Activated CD8-positive, alpha-beta memory T cell treated with anti-CD3 and anti-CD28 coated beads for 36 hours (primary cell): ENCODE measurements around the gene MAN1B1. TPM values are rescaled to one million over a fixed set of nuclear protein-coding genes. Genes with fewer than 3 reads are reported as not detected.
"Not testable (repeated sequence)": the region's sequence is repeated elsewhere in the genome, so short reads cannot be mapped to it uniquely, and the experiment has no call there.

Experiments used
- CTCF ChIA-PET: fragments of 350-600 bp; sonication (Branson Sonifier 250); formaldehyde crosslinking; loops from one replicate; lab custom pipeline; 2021; ENCODE audit warnings: antibody characterized with exemption; lab: Charles Lee
- POLR2A ChIA-PET: fragments of 350-600 bp; sonication (Branson Sonifier 250); formaldehyde crosslinking; loops from one replicate; lab custom pipeline; 2021; ENCODE audit warnings: antibody characterized with exemption; lab: Charles Lee
- total RNA-seq, 2 experiments: library from RNA; stranded (reverse); gene quantifications; one replicate each; pipeline ENCODE4 v1.2.3, GENCODE V29; 2021

The MAN1B1 gene
- total RNA-seq, 2 experiments from 2014 or later = 30.0 to 34.1 TPM

DNA sequence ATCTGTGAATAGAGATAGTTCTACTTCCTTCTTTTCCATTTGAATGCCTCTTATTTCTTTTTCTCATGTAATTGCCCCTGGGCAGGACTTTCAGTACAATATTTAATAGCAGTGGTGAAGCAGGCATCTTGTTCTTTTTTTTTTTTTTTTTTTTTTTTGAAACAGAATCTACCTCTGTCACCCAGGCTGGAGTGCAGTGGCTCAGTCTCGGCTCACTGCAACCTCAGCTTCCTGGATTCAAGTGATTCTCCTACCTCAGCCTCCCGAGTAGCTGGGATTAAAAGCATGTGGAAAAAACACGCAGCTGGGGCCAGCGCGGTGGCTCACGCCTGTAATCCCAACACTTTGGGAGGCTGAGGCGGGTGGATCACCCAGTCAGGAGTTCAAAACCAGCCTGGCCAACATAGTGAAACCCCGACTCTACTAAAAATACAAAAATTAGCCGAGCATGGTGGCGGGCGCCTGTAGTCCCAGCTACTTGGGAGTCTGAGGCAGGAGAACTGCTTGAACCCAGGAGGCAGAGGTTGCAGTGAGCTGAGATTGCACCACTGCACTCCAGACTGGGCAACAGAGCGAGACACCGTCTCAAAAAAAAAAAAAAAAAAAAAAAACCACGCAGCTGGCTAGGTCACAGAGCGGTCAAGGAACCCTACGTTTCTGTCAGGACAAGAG is 36.1 kb downstream of the MAN1B1 start:
- CTCF ChIA-PET = interaction anchor here (0.7 to 1.3 kb wide), 4 partner anchors 27 to 721 kb away, joined by 3 to 7 read pairs (median 4); partner anchors contain the start of gene RNF224

GRCh38 chr9:137123468-137123837 is 36.7 kb downstream of the MAN1B1 start:
- ChIA-PET CTCF (interaction anchor here (0.7 to 1.9 kb wide), 3 partner anchors 28 to 113 kb away, joined by 4 to 10 read pairs (median 7); no protein-coding TSS in a partner anchor), POLR2A (no interaction called here)

More for the DNA sequence above, 36.1 kb downstream of the MAN1B1 start:
- POLR2A ChIA-PET = not testable (repeated sequence)

- CTCF ChIA-PET = interaction anchor here (0.7 to 1.9 kb wide), 3 partner anchors 99 to 112 kb away, joined by 4 to 10 read pairs (median 5); no protein-coding TSS in a partner anchor
- POLR2A ChIA-PET = not testable (repeated sequence)
Measured at GRCh38 chr9:137123952-137124462, 37.2 kb downstream of the MAN1B1 start.

DNA sequence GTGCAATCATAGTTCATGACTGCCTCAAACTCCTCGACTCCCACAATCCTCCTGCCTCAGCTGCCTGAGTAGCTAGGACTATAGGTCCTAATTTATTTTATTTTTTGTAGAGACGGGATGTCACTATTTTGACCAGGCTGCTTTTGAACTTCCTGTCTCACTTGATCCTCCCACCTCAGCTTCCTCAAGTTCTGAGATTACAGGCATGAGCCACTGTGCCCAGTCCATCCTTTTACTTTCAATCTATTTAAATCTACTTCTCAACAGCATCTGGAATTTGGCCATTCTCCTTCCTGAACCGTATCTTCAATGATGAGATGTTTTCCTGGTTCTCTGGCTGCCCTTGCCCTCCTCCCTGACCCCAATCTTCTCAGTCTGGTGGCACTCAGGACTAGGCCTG is 40.0 kb downstream of the MAN1B1 start:
- CTCF ChIA-PET = interaction anchor here (0.7 to 2.2 kb wide), 4 partner anchors 9 to 110 kb away, joined by 3 to 10 read pairs (median 5); partner anchors contain the start of gene RNF224

DNA sequence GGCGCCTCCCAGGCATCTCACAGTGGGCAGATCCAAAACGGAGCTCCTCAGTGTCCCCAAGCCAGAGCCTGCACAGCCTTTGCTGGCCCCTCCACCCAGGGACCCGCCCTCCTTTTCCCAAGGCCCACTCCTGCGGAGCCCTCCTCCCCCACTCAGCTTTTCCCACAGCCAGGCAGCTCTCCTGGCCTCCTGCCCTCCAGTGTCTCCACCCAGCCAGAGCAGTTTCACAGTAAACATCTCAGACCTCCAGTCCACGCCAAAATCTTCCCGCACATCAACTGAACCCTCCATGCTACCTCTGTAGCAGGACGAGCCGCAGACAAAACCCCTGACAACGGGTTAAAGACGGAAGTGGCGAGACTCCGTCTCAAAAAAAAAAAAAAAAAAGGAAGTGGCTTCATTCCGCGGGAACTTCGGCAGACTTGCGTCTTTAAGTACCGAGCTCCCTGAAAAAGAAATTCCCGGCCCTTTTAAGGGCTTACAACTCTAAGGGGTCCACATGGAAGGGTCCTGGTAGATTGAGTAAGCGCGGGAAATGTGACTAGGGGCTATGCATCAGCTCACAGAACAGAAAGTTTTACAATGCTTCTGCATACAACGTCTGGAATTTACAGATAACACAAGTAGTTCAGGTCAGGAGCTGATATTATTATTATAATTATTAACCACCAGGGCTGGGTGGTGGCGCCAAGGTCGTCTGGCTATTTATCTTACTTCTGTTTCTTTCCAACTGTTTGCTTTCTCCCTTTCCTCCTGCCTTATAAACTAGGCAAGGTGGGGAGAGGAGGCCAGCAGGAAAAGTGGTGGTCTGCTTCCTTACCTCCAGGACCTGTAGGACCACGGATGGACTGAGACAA is 40.7 kb downstream of the MAN1B1 start:
- CTCF ChIA-PET = interaction anchor here (0.6 to 2.2 kb wide), 7 partner anchors 9 to 308 kb away, joined by 3 to 10 read pairs (median 3); partner anchors contain the start of genes NRARP and RNF224
- POLR2A ChIA-PET = interaction anchor here (0.7 to 1.0 kb wide), 3 partner anchors 41 to 113 kb away, joined by 3 to 9 read pairs (median 5); partner anchors contain the start of genes TPRN and TUBB4B

More for the DNA sequence above, 40.0 kb downstream of the MAN1B1 start:
- POLR2A ChIA-PET = interaction anchor here (1.0 kb wide), 1 partner anchor 114 kb away, joined by 3 read pairs; the partner anchor contains the start of gene TUBB4B

DNA sequence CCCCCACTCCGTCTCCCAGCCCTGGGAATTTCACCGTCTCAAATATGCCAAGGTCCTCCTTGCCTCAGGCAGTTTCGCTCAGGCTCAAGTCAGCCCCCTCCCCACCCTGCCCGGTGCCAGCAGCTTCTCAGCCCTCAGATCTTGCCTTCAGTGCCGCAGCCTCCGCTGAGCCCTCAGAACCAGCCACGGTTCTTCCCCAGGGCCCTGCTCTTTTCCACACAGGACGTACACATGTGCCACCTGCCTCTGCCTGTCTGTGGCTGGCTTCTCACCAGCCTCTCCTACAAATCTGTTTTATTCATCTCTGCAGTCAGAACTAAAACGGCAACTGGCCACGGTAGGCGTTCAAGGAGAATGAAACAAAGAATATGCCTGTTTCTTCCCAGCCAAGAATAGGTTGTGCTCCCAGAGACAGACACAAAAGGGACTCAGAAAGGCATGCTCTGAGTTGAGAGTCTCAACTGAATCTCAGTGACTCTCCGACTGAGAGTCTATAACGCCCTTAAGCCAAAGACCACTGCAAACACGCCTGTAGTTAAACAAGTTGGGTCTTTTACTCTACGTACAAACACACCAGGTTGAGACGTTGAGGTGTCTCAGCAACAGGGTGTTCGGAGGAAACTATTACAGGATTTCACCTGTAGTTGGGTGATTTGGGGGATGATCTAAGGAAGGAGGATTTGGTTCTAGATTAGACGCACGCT is 41.5 kb downstream of the MAN1B1 start:
- ChIA-PET POLR2A (interaction anchor here (0.7 kb wide), 2 partner anchors 42 to 72 kb away, joined by 5 to 9 read pairs; partner anchors contain the start of gene TPRN), CTCF (interaction anchor here (0.6 to 1.8 kb wide), 4 partner anchors 108 to 308 kb away, joined by 3 to 7 read pairs (median 3); partner anchors contain the start of gene NRARP)

- POLR2A ChIA-PET = interaction anchor here (0.5 to 2.6 kb wide), 8 partner anchors 15 to 428 kb away, joined by 3 to 19 read pairs (median 4); partner anchors contain the start of genes ANAPC2, DPP7, SSNA1 and TUBB4B
Measured at GRCh38 chr9:137128862-137129455, 42.2 kb downstream of the MAN1B1 start.

GRCh38 chr9:137129456-137130175 is 42.8 kb downstream of the MAN1B1 start:
- ChIA-PET CTCF (interaction anchor here (0.7 to 2.4 kb wide), 13 partner anchors 14 to 294 kb away, joined by 3 to 7 read pairs (median 4); partner anchors contain the start of genes EXD3, NOXA1 and RNF224), POLR2A (interaction anchor here (0.5 to 2.6 kb wide), 11 partner anchors 16 to 429 kb away, joined by 3 to 19 read pairs (median 4); partner anchors contain the start of genes AJM1, ANAPC2, DPP7 and SSNA1)

More at GRCh38 chr9:137128862-137129455, 42.2 kb downstream of the MAN1B1 start:
- CTCF ChIA-PET = interaction anchor here (0.9 to 2.4 kb wide), 9 partner anchors 20 to 295 kb away, joined by 3 to 7 read pairs (median 4); partner anchors contain the start of genes EXD3, NOXA1 and RNF224

DNA sequence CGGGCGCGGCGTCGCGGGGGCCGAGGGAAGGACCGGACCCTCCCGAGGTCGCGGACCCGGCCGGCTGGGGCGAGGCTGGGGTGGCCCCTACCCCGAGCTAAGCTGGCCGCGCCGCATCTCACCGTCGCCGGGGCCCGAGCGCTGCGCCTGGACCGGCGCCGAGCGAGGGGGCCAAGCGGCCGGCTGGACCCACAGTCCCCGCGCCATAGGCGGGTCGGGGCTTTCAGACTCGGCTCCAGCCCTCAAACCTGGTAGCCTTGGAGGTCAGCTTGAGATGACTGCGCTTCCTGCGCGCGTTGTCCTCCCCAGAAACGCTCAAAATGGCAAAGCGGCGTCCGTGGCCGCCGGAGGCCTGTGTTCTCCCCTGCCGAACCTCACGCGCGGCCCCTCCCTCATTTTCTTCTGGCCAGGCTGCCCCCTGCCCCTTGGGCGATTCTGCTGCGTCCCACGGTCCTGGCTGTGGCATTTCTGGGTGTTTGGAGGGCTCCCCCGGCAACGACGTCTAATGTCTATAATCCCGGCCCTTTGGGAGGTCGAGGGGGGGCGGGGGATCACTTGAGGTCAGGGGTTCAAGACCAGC is 43.5 kb downstream of the MAN1B1 start:
- ChIA-PET CTCF (interaction anchor here (0.7 to 2.4 kb wide), 12 partner anchors 15 to 106 kb away, joined by 3 to 7 read pairs (median 4); partner anchors contain the start of gene RNF224), POLR2A (interaction anchor here (0.7 to 2.6 kb wide), 9 partner anchors 16 to 288 kb away, joined by 3 to 19 read pairs (median 4); partner anchors contain the start of genes AJM1, ANAPC2, DPP7 and SSNA1)

- POLR2A ChIA-PET = no interaction called here
- CTCF ChIA-PET = interaction anchor here (1.2 kb wide), 1 partner anchor 9 kb away, joined by 5 read pairs; no protein-coding TSS in a partner anchor
Measured at GRCh38 chr9:137134191-137134590, 47.4 kb downstream of the MAN1B1 start.

GRCh38 chr9:137135154-137135553 is 48.4 kb downstream of the MAN1B1 start:
- CTCF ChIA-PET = interaction anchor here (1.2 kb wide), 1 partner anchor 8 kb away, joined by 5 read pairs; no protein-coding TSS in a partner anchor
- POLR2A ChIA-PET = not testable (repeated sequence)

- ChIA-PET CTCF (interaction anchor here (1.3 kb wide), 1 partner anchor 100 kb away, joined by 3 read pairs; no protein-coding TSS in a partner anchor), POLR2A (no interaction called here)
Measured at GRCh38 chr9:137136261-137136880, 49.6 kb downstream of the MAN1B1 start.

DNA sequence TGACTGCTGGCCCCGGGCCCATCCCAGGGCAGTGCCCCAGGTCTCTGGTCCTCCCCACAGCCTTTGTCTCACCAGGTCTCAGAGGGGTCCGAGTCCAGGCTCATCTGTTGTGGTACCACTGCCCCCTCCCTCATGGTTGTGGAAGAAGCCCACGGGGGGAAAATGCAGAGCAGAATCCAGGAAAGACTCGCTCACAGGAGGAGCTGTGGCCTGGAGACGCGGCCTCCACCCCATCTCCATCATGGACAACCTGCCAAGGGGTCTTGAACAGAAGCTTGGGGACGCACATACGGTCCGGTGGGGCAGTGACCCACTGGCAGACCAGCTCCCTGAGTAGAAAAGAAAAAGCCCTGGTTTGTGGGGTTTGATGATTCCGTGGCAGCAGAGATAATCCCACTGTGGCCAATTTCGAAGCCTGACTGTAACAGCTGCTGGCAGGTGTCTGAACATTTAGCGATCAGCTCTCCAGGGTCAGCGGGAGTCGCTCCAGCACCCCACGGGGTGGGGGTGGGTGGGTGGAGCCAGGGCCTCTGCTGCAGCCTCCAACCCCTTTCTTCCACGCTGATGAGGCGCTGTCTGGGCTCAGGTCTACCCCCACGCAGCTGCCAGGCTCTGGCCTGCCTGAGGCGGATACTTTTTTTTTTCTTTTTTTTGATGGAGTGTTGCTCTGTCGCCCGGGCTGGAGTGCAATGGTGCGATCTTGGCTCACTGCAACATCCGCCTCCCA is 50.3 kb downstream of the MAN1B1 start:
- CTCF ChIA-PET = interaction anchor here (1.3 kb wide), 1 partner anchor 100 kb away, joined by 3 read pairs; no protein-coding TSS in a partner anchor
- POLR2A ChIA-PET = no interaction called here

DNA sequence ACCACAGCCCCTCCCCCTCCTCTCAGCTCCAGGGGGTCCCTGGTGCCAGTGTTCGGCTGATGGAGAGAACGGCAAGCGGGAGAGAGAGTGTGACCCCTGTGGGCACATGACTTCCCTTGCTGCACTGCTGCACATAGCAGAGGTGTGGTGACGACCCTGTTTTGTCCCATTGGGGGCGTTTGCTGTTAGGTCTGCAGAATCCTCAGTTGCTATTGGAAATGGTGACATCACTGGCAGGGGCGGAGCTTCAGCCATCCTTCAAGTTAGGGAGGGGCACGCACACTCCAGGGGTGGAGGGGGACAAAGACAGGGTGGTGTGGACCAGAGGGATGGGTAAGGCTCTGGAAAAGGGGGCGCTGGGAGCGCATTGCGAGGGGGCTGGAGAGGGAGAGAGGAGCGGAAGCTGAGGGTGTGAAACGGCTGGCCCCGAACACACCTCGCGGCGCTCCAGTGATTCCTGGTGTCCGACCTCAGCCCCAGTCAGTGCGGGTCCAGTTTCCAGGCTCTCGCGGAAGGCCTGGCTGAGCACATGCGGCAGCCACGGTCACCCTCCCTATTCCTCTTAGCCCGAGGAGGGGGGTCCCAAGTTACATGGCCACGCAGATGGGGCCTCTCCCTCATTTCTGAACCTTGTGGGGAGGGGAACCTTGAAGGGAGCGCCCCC is 51.4 kb downstream of the MAN1B1 start:
- CTCF ChIA-PET = no interaction called here
- POLR2A ChIA-PET = no interaction called here
